CD14-positive monocyte (primary cell): Measurements from ENCODE around the gene NFE2. TPM values are rescaled to one million over a fixed set of nuclear protein-coding genes. Genes with fewer than 3 reads are reported as not detected.
A peak's percentile ranks its signal among the peaks of the same experiment; 100 is the strongest.

Experiments used
- DNase-seq, 3 donors: peaks; one replicate each; pipeline ENCODE4 v3.0.0-alpha.2; 2011 to 2022
- H2AFZ ChIP-seq: 2 replicates; pipeline ENCODE4 v1.6.0; 2012; ENCODE audit warnings: mild to moderate bottlenecking, low read depth, low read length, inconsistent platforms; ENCODE audit not compliant: insufficient read depth, poor library complexity, severe bottlenecking
- H3K27ac ChIP-seq, 2 donors: 1 replicate in 1 of 2; 2 replicates in 1 of 2; pipeline ENCODE4 v1.5.1; 2012 to 2013; ENCODE audit warnings: low read length in 2 of 2, control low read depth in 1 of 2, inconsistent platforms in 1 of 2, low read depth in 1 of 2, mild to moderate bottlenecking in 1 of 2
- H3K27me3 ChIP-seq, 2 donors: one replicate each; pipeline versions ENCODE4 v1.6.0 to v1.6.1; 2011 to 2013; ENCODE audit warnings: low read length in 2 of 2; ENCODE audit not compliant: control insufficient read depth in 2 of 2, insufficient read depth in 2 of 2
- H3K36me3 ChIP-seq, 2 donors: replicated peaks in 1 of 2; 1 replicate in 1 of 2; 2 replicates in 1 of 2; pipeline versions ENCODE4 v1.5.1 to v1.6.1; 2012 to 2013; ENCODE audit warnings: low read length in 2 of 2, control low read depth in 1 of 2, inconsistent platforms in 1 of 2, mild to moderate bottlenecking in 1 of 2; ENCODE audit not compliant: insufficient read depth in 2 of 2, control insufficient read depth in 1 of 2
- H3K4me1 ChIP-seq, 2 donors: 1 replicate in 1 of 2; 2 replicates in 1 of 2; pipeline versions ENCODE4 v1.5.1 to v1.6.1; 2012 to 2013; ENCODE audit warnings: low read length in 2 of 2, control low read depth in 1 of 2, inconsistent platforms in 1 of 2, mild to moderate bottlenecking in 1 of 2, moderate library complexity in 1 of 2; ENCODE audit not compliant: insufficient read depth in 2 of 2, control insufficient read depth in 1 of 2
- H3K4me2 ChIP-seq: replicated peaks from 2 replicates; pipeline ENCODE3; 2012; ENCODE audit warnings: low read length, moderate library complexity, mild to moderate bottlenecking; ENCODE audit not compliant: poor library complexity, severe bottlenecking; ENCODE audit errors: extremely low read depth
- H3K4me3 ChIP-seq, 3 experiments: fragments of 200-600 bp in 1 of 3; sonication (generic) in 1 of 3; replicated peaks in 1 of 3; 1 replicate in 2 of 3; 2 replicates in 1 of 3; pipeline ENCODE4 v1.5.1; 2011 to 2013; ENCODE audit warnings: low read length in 3 of 3, mild to moderate bottlenecking in 3 of 3, control low read depth in 2 of 3, low read depth in 2 of 3, inconsistent platforms in 1 of 3, moderate library complexity in 1 of 3
- H3K79me2 ChIP-seq: 2 replicates; pipeline ENCODE4 v1.6.0; 2012; ENCODE audit warnings: mild to moderate bottlenecking, control low read depth, inconsistent platforms, low read length, moderate library complexity; ENCODE audit not compliant: insufficient read depth
- H3K9ac ChIP-seq: 2 replicates; pipeline ENCODE4 v1.6.0; 2017; ENCODE audit warnings: low read length, mild to moderate bottlenecking; ENCODE audit not compliant: insufficient read depth, poor library complexity, severe bottlenecking
- H3K9me3 ChIP-seq, 2 donors: replicated peaks in 1 of 2; 1 replicate in 1 of 2; 2 replicates in 1 of 2; pipeline versions ENCODE4 v1.5.1 to v1.6.1; 2012 to 2013; ENCODE audit warnings: low read length in 2 of 2, control low read depth in 1 of 2; ENCODE audit not compliant: control insufficient read depth in 1 of 2, insufficient read depth in 1 of 2
- H4K20me1 ChIP-seq: 2 replicates; pipeline ENCODE4 v1.6.0; 2012; ENCODE audit warnings: mild to moderate bottlenecking, low read length, control low read depth, moderate library complexity; ENCODE audit not compliant: insufficient read depth
- H3K27ac Mint-ChIP-seq, 7 donors: one replicate each; pipeline ENCODE4 v1.8.0; 2020; ENCODE audit warnings: mild to moderate bottlenecking in 7 of 7, mixed read lengths in 7 of 7, moderate library complexity in 6 of 7, inconsistent platforms in 2 of 7
- H3K27me3 Mint-ChIP-seq, 3 donors: one replicate each; pipeline ENCODE4 v1.8.0; 2021 to 2022; ENCODE audit warnings: low read depth in 3 of 3, mild to moderate bottlenecking in 3 of 3, mixed read lengths in 3 of 3, moderate library complexity in 3 of 3, inconsistent platforms in 1 of 3
- H3K36me3 Mint-ChIP-seq, 2 donors: one replicate each; pipeline ENCODE4 v1.8.0; 2020; ENCODE audit warnings: mixed read lengths in 2 of 2, inconsistent platforms in 1 of 2, mild to moderate bottlenecking in 1 of 2
- H3K4me1 Mint-ChIP-seq: one replicate; pipeline ENCODE4 v1.8.0; 2020; ENCODE audit warnings: mild to moderate bottlenecking, mixed read lengths
- H3K4me3 Mint-ChIP-seq, 2 donors: one replicate each; pipeline ENCODE4 v1.8.0; 2020; ENCODE audit warnings: mild to moderate bottlenecking in 2 of 2, mixed read lengths in 2 of 2, moderate library complexity in 1 of 2
- H3K9me3 Mint-ChIP-seq, 7 donors: one replicate each; pipeline ENCODE4 v1.8.0; 2020 to 2022; ENCODE audit warnings: mixed read lengths in 7 of 7, mild to moderate bottlenecking in 6 of 7, moderate library complexity in 6 of 7, inconsistent platforms in 2 of 7
- CTCF ChIP-seq: fragments of 200-600 bp; IDR thresholded peaks from one replicate; pipeline ENCODE4 v1.8.0; 2022; ENCODE audit warnings: antibody characterized with exemption, mild to moderate bottlenecking
- WGBS: methylation state at CpG from one replicate; pipeline ENCODE4 v1.1.5; 2013; ENCODE audit warnings: missing lambda C conversion rate; ENCODE audit not compliant: insufficient coverage; 5-methylcytosine and 5-hydroxymethylcytosine counted together
- intact Hi-C, 2 donors: fragments of 100-400 bp; cut with micrococcal nuclease; formaldehyde crosslinking; loops; one replicate each; pipeline versions ENCODE4 v1.15.0 to v1.15.1; 2023
- polyA minus RNA-seq: library from RNA; depleted of rRNA, polyadenylated mRNA; stranded (reverse); fragments of >200 nt; gene quantifications from 2 replicates; pipeline ENCODE4 v1.2.3, GENCODE V29; 2012
- polyA plus RNA-seq, 3 donors: library from polyadenylated mRNA; depleted of rRNA in 1 of 3; unstranded in 2 of 3; stranded (reverse) in 1 of 3; fragments of 300-500 nt in 2 of 3; fragments of >200 nt in 1 of 3; fragmentation: Illumina TruSeq in 2 of 3; gene quantifications; 1 replicate in 2 of 3; 2 replicates in 1 of 3; pipeline ENCODE4 v1.2.3, GENCODE V29; 2012 to 2021
- total RNA-seq, 12 experiments: library from RNA in 1 of 12; stranded (reverse) in 1 of 12; fragments of 120-200 nt in 1 of 12; gene quantifications; one replicate each; pipeline ENCODE4 v1.2.4 and lab custom pipeline; 2013 to 2026; ENCODE audit warnings: mixed read lengths in 6 of 12, inconsistent platforms in 1 of 12

The NFE2 gene
- total RNA-seq (2013), result 132 TPM
- 100 to 1,000 TPM in 1 of 3 donors, 10 to 100 TPM in 2; 79.5 to 157 (median 95.6) TPM for polyA plus RNA-seq
- 83.1 and 139 TPM in 2 replicates for polyA minus RNA-seq
- 2.0 to 31.9 (median 26.0) reads per million in 11 experiments for total RNA-seq (lab: John Stamatoyannopoulos, UW)

- H3K4me2 ChIP-seq, result peak within 1 kb of the TSS; percentile 99
- H3K79me2 ChIP-seq, result peaks cover 94% of the 10 kb centered on the region
- H2AFZ ChIP-seq, result peak within 1 kb of the TSS; percentile 77
- H3K27me3 ChIP-seq, result no peaks in the 10 kb centered on the region
- H3K9me3 ChIP-seq, result no peaks in the 10 kb centered on the region
- peak; percentile 65 to 75 (median 66) for DNase-seq
- peaks cover 4 to 22% of the 10 kb centered on the region in 2 donors for H3K36me3 Mint-ChIP-seq
- H3K4me3 Mint-ChIP-seq, result peak within 1 kb of the TSS; percentile 86 to 99
- peak within 1 kb of the TSS; percentile 73 for H3K9ac ChIP-seq
- peaks cover 79% of the 10 kb centered on the region for H3K4me1 Mint-ChIP-seq
- H3K4me1 ChIP-seq, result peaks cover 84 to 97% of the 10 kb centered on the region in 2 donors
- no peak for TF ChIP-seq CTCF
- peak within 1 kb of the TSS; percentile 80 to 99 (median 93) for H3K4me3 ChIP-seq
- H3K27ac ChIP-seq, result peak within 1 kb of the TSS; percentile 63 to 87
- peak within 1 kb of the TSS; percentile 90 to 93 (median 91) for H3K27ac Mint-ChIP-seq
- peaks cover 10% of the 10 kb centered on the region for H4K20me1 ChIP-seq
- H3K27me3 Mint-ChIP-seq, result peaks cover 0 to 1% (median 1%) of the 10 kb centered on the region in 3 donors
- intact Hi-C loops, result loop anchor here in 1 of 2 donors (2.0 kb wide), 1 partner anchor 28 kb away; no protein-coding TSS in a partner anchor
- H3K9me3 Mint-ChIP-seq, result peaks cover 0 to 4% (median 0%) of the 10 kb centered on the region in 7 donors
- under 1% methylated on average over 20 of the region's 26 CpGs for WGBS
- H3K36me3 ChIP-seq, result peaks cover 0 to 2% of the 10 kb centered on the region in 2 donors
These were observed at the start of gene NFE2 for GRCh38 chr12:54300732-54301427. Gene NFE2, minus strand, starts transcription at chr12:54301015. Its CDS starts 5,767 bp downstream, at chr12:54295248.

GRCh38 chr12:54349679-54350078 is 48.9 kb upstream of the NFE2 start:
- no peak overlapping the region for H2AFZ ChIP-seq
- no peak for DNase-seq
- intact Hi-C loops, result no loop called here
- H3K4me3 Mint-ChIP-seq, result no peak overlapping the region
- no peak overlapping the region for H3K9ac ChIP-seq
- H3K4me1 Mint-ChIP-seq, result peaks cover 29% of the 10 kb centered on the region
- H3K9me3 Mint-ChIP-seq, result peaks cover 0 to 1% (median 0%) of the 10 kb centered on the region in 7 donors
- no peaks in the 10 kb centered on the region for H4K20me1 ChIP-seq
- no peaks in the 10 kb centered on the region for H3K79me2 ChIP-seq
- H3K27me3 ChIP-seq, result no peaks in the 10 kb centered on the region
- no peak overlapping the region for H3K4me3 ChIP-seq
- H3K4me2 ChIP-seq, result no peak overlapping the region
- H3K27ac Mint-ChIP-seq, result peak overlapping the region in 1 of 7 donors; percentile 75
- peaks cover 62 to 91% of the 10 kb centered on the region in 2 donors for H3K36me3 ChIP-seq
- H3K27me3 Mint-ChIP-seq, result peaks cover 7 to 11% (median 7%) of the 10 kb centered on the region in 3 donors
- no peak for TF ChIP-seq CTCF
- H3K9me3 ChIP-seq, result no peaks in the 10 kb centered on the region
- peaks cover 79 to 83% of the 10 kb centered on the region in 2 donors for H3K36me3 Mint-ChIP-seq
- no peak overlapping the region for H3K27ac ChIP-seq
- H3K4me1 ChIP-seq, result peaks cover 13 to 18% of the 10 kb centered on the region in 2 donors
